HL-60 (cell line): ENCODE measurements around the gene FGF14.
"Not testable (repeated sequence)": the region's sequence is repeated elsewhere in the genome, so short reads cannot be mapped to it uniquely, and the experiment has no call there.

ENCODE experiments used
- POLR2AphosphoS5 ChIP-seq: IDR thresholded peaks from 2 replicates; pipeline ENCODE4 v1.6.1; 2012; ENCODE audit warnings: low read depth
- TF ChIP-seq, protein P1 (sequence below): IDR thresholded peaks from one replicate; pipeline ENCODE4 v1.5.1; 2011; ENCODE audit warnings: low read length, control low read depth, inconsistent platforms; ENCODE audit not compliant: insufficient read depth

DNA sequence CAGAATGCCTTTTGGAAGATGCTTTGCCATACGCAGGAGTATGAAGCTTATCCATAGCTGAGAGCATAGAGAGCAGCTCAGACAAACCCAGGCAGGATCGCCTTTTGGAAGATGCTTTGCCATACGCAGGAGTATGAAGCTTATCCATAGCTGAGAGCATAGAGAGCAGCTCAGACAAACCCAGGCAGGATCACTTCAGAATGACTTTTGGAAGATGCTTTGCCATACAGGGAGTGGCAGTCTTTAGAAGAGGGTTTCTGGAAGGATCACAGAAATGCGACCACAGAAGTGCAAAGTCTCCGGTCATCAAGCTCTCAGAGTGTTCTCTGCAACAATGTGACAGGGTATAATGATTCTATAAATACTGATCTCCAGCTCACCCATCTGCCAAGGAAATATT, 390.4 kb downstream of the FGF14 start:
- TF ChIP-seq, protein P1, sequence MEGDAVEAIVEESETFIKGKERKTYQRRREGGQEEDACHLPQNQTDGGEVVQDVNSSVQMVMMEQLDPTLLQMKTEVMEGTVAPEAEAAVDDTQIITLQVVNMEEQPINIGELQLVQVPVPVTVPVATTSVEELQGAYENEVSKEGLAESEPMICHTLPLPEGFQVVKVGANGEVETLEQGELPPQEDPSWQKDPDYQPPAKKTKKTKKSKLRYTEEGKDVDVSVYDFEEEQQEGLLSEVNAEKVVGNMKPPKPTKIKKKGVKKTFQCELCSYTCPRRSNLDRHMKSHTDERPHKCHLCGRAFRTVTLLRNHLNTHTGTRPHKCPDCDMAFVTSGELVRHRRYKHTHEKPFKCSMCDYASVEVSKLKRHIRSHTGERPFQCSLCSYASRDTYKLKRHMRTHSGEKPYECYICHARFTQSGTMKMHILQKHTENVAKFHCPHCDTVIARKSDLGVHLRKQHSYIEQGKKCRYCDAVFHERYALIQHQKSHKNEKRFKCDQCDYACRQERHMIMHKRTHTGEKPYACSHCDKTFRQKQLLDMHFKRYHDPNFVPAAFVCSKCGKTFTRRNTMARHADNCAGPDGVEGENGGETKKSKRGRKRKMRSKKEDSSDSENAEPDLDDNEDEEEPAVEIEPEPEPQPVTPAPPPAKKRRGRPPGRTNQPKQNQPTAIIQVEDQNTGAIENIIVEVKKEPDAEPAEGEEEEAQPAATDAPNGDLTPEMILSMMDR = not testable (repeated sequence)
- not testable (repeated sequence) for TF ChIP-seq POLR2AphosphoS5
